ENCODE data around the gene FHOD3.

Gene FHOD3

DNA sequence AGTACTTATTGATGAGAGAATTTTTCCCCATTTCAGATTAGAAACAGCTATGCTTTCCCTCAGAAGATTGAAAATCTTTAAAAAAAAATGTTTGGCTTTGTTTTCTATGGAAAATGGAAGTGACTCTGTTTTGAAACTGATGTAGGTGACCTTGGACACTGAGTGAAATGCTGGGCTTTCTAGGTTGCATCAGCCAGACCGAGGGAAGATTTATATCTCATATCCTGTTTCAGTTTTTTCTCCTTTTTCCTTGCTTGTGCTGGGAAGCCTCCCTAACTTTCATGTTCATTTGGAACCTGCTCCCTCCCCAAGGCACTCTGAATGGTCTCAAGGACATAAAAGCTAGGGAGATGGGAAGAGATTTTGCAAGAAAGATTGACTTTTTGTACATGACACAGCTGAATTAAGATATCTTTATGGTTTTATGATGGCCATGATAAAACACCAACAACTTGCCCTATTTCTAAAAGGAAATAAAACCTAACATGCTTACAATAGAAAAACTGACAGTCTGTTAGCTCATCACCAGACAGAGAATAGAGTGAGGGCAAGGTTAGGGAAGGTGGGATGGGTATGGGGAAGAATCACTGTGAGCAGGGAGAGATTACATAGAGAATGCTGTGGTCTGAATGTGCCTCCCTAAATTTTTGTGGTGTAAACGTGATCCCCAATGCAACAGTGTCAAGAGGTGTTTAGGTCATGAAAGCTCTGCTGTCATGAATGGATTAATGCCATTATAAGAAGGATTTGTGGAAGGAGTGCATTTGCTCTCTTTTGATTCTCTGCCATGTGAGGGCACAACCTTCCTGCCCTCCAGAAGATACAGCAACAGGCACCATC lies 281.6 kb downstream of the FHOD3 start:
- H3K4me3 ChIP-seq (replicated peaks; ENCODE audit: low read depth, low read length), result no peak overlapping the region
- TF ChIP-seq, protein P1, sequence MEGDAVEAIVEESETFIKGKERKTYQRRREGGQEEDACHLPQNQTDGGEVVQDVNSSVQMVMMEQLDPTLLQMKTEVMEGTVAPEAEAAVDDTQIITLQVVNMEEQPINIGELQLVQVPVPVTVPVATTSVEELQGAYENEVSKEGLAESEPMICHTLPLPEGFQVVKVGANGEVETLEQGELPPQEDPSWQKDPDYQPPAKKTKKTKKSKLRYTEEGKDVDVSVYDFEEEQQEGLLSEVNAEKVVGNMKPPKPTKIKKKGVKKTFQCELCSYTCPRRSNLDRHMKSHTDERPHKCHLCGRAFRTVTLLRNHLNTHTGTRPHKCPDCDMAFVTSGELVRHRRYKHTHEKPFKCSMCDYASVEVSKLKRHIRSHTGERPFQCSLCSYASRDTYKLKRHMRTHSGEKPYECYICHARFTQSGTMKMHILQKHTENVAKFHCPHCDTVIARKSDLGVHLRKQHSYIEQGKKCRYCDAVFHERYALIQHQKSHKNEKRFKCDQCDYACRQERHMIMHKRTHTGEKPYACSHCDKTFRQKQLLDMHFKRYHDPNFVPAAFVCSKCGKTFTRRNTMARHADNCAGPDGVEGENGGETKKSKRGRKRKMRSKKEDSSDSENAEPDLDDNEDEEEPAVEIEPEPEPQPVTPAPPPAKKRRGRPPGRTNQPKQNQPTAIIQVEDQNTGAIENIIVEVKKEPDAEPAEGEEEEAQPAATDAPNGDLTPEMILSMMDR (IDR thresholded peaks at IDR 0.05; ENCODE audit: low read depth, low read length, missing control alignments), result no peak
- no peak for DNase-seq (ENCODE audit: extremely low read depth, low read depth)

DNA sequence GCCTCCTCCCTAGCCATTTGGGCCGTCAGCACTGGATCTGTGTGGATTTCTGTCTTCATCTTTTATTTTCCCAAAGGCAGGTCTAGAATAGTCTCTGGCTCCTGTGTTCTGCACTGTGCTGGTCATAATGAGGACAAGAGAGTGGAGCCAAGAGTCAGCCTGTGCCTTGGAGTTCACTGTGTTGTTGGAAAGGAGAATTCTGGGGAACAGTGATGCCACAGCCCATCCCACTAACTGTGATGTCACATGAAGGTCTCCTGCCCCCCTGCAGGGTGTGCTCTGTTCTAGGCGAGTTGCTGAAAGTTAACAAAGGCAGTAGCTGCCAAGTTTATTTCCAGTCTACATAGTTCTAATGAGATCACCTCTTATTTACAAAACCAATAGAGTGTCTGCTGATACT lies 282.8 kb downstream of the FHOD3 start:
- no peak overlapping the region for H3K4me3 ChIP-seq (replicated peaks; ENCODE audit: low read depth, low read length)
- TF ChIP-seq, protein P1 (IDR thresholded peaks at IDR 0.05; ENCODE audit: low read depth, low read length, missing control alignments), result no peak
- DNase-seq (ENCODE audit: extremely low read depth, low read depth), result peak; percentile 31

DNA sequence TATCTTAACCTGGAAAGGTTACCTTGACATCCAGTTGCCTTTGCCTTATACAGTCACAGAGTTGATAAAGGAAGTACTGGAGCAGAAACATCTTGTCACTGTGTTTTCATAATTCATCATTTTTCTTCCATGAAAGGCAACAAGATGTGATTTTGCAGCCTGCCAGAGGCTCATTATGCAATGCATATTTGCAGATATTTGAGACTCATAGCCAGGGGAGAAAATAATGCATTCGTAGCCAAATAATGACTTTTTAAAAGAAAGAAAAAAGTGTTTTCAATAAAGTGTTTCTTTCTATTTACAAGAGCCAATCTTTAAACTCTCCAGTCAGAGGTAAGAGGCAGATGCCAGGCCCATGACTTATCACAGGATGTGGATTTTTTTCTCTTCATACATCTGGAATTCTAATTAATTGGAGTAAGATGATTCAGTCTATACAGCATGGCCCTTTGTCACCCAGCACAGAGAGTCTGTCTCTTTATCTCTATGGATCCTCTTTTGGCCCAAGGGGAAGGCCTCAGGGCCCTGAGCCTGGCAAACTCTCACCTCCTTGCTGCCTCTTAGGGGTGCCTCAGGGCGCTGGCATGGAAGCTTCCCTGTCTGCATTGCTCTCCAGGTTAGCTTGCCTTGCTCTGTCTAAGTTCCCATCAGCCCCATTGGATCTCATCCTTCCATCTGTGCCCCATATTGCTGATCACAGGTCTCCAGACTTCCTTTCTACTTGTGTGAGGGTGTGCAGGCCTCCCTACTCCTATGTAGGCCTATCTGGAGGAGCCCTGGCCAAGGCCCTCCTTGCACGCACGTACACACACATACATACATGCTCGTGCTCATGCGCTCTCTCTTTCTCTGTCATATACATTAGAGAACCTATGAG lies 283.6 kb downstream of the FHOD3 start:
- TF ChIP-seq, protein P1 (IDR thresholded peaks at IDR 0.05; ENCODE audit: low read depth, low read length, missing control alignments), result no peak
- peak; percentile 71 for DNase-seq (ENCODE audit: extremely low read depth, low read depth)
- H3K4me3 ChIP-seq (replicated peaks; ENCODE audit: low read depth, low read length), result no peak overlapping the region

DNA sequence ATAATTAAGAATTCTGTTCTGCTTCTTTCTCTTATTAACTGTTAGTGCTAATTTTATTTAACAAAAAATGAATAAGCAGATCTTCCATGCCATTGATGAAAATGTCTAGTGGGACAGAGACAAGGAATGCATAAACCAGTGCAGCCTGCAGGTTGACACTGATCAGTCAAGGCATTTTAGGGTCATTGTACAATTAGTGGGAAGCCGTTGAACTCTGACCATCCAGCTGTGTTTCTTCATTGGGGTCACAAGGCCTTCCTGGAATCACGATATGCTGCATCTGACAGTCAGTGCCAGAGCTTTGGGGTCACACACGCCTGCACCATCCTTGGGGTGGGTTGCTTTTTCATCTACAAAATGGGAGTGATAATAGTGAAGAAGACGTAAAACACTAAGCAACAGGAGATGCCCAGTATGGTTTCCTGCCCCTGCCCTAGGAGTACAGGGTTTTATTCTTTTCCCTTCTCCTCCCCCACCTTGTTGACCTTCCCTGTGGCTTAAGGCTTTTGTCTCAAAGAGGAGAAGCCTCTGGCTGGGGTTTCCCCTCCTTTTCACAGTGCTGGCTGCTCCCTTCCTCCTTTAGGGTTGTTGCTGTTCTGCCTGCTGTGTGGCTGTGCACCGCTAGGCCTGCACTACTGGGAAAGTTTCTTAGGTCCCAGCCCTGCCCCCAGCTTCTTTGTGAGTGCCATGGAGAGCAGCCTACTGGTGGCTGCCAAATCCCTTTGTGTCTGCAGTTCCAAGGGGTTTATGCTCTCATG lies 285.7 kb downstream of the FHOD3 start:
- H3K4me3 ChIP-seq (replicated peaks; ENCODE audit: low read depth, low read length), result no peak overlapping the region
- TF ChIP-seq, protein P1 (IDR thresholded peaks at IDR 0.05; ENCODE audit: low read depth, low read length, missing control alignments), result no peak
- DNase-seq (ENCODE audit: extremely low read depth, low read depth), result no peak

DNA sequence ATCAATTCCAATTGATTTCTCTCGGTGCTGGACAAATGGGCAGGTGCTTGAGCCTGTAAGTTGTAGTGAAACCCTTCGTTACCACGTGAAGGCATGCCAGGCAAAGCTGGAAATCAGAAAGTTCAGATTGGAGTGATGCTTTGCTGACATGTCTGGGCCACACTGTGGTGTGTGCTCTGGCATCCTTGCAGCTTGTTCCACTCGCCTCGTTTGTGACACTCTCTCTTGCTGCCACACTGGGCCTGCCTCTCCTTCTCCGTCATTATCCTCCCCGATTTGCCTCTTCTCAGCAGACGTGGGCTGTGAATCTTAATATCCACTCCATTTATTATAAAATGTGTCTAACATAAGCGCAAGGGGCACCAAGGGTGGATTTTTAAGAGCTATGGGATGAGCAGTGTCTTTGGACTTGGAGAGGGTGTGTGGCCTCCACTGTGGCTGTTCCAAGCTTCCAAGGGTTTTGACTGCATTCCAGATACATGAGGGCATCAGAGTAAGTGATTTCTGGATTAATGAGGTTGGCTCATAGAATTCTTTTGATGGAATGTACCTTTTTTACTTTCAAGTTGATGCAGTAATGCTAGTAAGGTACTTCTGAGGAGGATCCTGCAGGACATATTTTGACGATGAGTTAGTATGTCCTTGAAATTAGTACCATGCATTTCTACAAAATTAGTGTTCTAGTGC lies 292.5 kb downstream of the FHOD3 start:
- TF ChIP-seq, protein P1 (IDR thresholded peaks at IDR 0.05; ENCODE audit: low read depth, low read length, missing control alignments), result no peak
- H3K4me3 ChIP-seq (replicated peaks; ENCODE audit: low read depth, low read length), result no peak overlapping the region
- no peak for DNase-seq (ENCODE audit: extremely low read depth, low read depth)

Measured in HFF-Myc (cell line).